Measurements from ENCODE around the gene XPR1.

DNA sequence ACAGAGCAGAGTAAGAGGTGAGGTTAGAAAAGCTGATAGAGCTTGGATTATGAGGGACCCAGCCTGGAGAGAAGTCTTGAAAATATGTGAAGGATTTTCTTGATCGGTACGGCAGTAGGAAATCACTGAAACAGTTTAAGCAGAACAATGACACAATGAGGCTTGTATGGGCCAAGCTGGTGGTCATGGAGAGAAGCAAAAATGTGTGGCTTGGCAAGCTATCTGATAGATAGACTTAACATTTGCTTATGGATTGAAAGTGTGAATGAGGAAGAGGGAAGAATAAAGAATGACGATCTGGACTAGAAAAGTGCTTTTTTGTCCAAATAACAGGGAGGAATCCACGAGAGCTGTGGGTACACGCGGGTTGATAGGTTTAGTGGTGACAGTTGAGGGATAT, 15.4 kb upstream of the XPR1 start:
- TF ChIP-seq, protein P1, sequence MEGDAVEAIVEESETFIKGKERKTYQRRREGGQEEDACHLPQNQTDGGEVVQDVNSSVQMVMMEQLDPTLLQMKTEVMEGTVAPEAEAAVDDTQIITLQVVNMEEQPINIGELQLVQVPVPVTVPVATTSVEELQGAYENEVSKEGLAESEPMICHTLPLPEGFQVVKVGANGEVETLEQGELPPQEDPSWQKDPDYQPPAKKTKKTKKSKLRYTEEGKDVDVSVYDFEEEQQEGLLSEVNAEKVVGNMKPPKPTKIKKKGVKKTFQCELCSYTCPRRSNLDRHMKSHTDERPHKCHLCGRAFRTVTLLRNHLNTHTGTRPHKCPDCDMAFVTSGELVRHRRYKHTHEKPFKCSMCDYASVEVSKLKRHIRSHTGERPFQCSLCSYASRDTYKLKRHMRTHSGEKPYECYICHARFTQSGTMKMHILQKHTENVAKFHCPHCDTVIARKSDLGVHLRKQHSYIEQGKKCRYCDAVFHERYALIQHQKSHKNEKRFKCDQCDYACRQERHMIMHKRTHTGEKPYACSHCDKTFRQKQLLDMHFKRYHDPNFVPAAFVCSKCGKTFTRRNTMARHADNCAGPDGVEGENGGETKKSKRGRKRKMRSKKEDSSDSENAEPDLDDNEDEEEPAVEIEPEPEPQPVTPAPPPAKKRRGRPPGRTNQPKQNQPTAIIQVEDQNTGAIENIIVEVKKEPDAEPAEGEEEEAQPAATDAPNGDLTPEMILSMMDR (conservative IDR thresholded peaks at IDR 0.05; ENCODE audit: low read depth, low read length) = no peak
- no peak for TF ChIP-seq EZH2 (IDR thresholded peaks at IDR 0.05; ENCODE audit: borderline replicate concordance, low read depth, low read length, poor library complexity, severe bottlenecking)
